HepG2 (cell line): Measurements from ENCODE around the gene GPR87.

Experiments
- MAZ ChIP-seq, 2 experiments: sonication (generic) in 1 of 2; formaldehyde crosslinking in 1 of 2; IDR thresholded peaks; 2 replicates each; pipeline versions ENCODE4 v1.5.0 to v1.6.1; 2012 to 2020; ENCODE audit warnings: low read depth in 2 of 2, mild to moderate bottlenecking in 2 of 2, borderline replicate concordance in 1 of 2, improper control_type of control experiment in 1 of 2, low read length in 1 of 2, missing genetic modification reagents in 1 of 2, moderate library complexity in 1 of 2
- POLR2AphosphoS5 ChIP-seq: IDR thresholded peaks from 2 replicates; pipeline ENCODE4 v1.6.1; 2012; ENCODE audit warnings: low read depth, low read length
- ZNF530 ChIP-seq: sonication (generic); formaldehyde crosslinking; IDR thresholded peaks from 2 replicates; pipeline ENCODE4 v1.5.0; 2020; ENCODE audit warnings: low read depth, mild to moderate bottlenecking, missing genetic modification reagents

DNA sequence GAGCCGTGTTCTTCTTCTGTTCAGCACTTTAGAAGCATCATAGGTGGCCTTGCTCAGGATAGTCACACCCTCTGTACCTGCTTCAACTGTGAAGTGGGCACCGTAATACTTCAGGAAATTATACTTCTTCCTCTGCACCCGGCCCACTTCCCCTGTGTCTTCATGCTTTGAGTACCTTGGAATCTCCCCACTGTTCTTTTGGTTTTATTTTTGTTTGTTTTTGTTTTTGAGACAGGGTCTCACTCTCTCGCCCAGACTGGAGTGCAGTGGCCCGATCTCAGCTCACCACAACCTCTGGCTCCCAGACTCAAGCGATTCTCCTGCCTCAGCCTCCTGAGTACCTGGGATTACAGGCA is 40.0 kb downstream of the GPR87 start:
- TF ChIP-seq POLR2AphosphoS5 (no peak), ZNF530 (no peak), MAZ (IDR thresholded peaks at IDR 0.05; ENCODE audit: borderline replicate concordance, low read depth, low read length) (no peak), MAZ (CRISPR knock-in tag; IDR thresholded peaks at IDR 0.05; ENCODE audit: low read depth) (no peak)
